Fibroblast of lung (primary cell): ENCODE measurements around the gene POLR2J3. TPM values are rescaled to one million over a fixed set of nuclear protein-coding genes. Genes with fewer than 3 reads are reported as not detected.
"Not testable (repeated sequence)": the region's sequence is repeated elsewhere in the genome, so short reads cannot be mapped to it uniquely, and the experiment has no call there.

ENCODE experiments used
- DNase-seq, 2 donors: peaks; one replicate each; pipeline versions ENCODE4 v3.0.0 to v3.0.0-alpha.2; 2010; ENCODE audit warnings: low read depth in 2 of 2
- H2AFZ ChIP-seq: 2 replicates; pipeline ENCODE4 v1.5.1; 2012; ENCODE audit warnings: low read length, control low read depth, inconsistent platforms
- H3K27ac ChIP-seq: 2 replicates; pipeline ENCODE4 v1.5.1; 2011; ENCODE audit warnings: low read length, control low read depth; ENCODE audit not compliant: insufficient read depth
- H3K27me3 ChIP-seq: 2 replicates; pipeline ENCODE4 v1.5.1; 2011; ENCODE audit warnings: mild to moderate bottlenecking, low read length; ENCODE audit not compliant: control insufficient read depth, insufficient read depth
- H3K36me3 ChIP-seq: 2 replicates; pipeline ENCODE4 v1.5.1; 2011; ENCODE audit warnings: low read length; ENCODE audit not compliant: control insufficient read depth, insufficient read depth
- H3K4me1 ChIP-seq: 2 replicates; pipeline ENCODE4 v1.5.1; 2011; ENCODE audit warnings: low read length; ENCODE audit not compliant: control insufficient read depth, insufficient read depth; ENCODE audit errors: extremely low read depth
- H3K4me2 ChIP-seq: 2 replicates; pipeline ENCODE4 v1.5.1; 2011; ENCODE audit warnings: low read length, control low read depth; ENCODE audit not compliant: insufficient read depth; ENCODE audit errors: extremely low read depth
- H3K4me3 ChIP-seq, 4 experiments: fragments of 200-600 bp in 1 of 4; sonication (generic) in 1 of 4; replicated peaks in 1 of 4; 2 replicates each; pipeline ENCODE4 v1.5.1; 2011 to 2016; ENCODE audit warnings: low read length in 4 of 4, low read depth in 3 of 4, mild to moderate bottlenecking in 3 of 4, control low read depth in 2 of 4, inconsistent platforms in 1 of 4, mixed read lengths in 1 of 4; ENCODE audit not compliant: insufficient read depth in 1 of 4; ENCODE audit errors: control extremely low read depth in 1 of 4
- H3K79me2 ChIP-seq: 2 replicates; pipeline ENCODE4 v1.5.1; 2012; ENCODE audit warnings: mild to moderate bottlenecking, low read length, inconsistent platforms; ENCODE audit not compliant: control insufficient read depth, insufficient read depth
- H3K9ac ChIP-seq: 2 replicates; pipeline ENCODE4 v1.5.1; 2011; ENCODE audit warnings: mild to moderate bottlenecking, low read length, control low read depth; ENCODE audit not compliant: insufficient read depth
- H3K9me3 ChIP-seq: 2 replicates; pipeline ENCODE4 v1.5.1; 2012; ENCODE audit warnings: low read depth, low read length; ENCODE audit not compliant: control insufficient read depth, insufficient read depth
- H4K20me1 ChIP-seq: 2 replicates; pipeline ENCODE4 v1.5.1; 2011; ENCODE audit warnings: low read length; ENCODE audit not compliant: control insufficient read depth, insufficient read depth; ENCODE audit errors: extremely low read depth
- polyA plus RNA-seq, 2 donors: library from polyadenylated mRNA; depleted of rRNA in 1 of 2; stranded (reverse) in 1 of 2; unstranded in 1 of 2; fragments of >200 nt; gene quantifications; 2 replicates each; pipeline ENCODE4 v1.2.1, GENCODE V29; 2011 to 2012; ENCODE audit warnings: missing spikeins in 1 of 2
- total RNA-seq: library from RNA; depleted of rRNA; stranded (reverse); fragments of >200 nt; gene quantifications from 2 replicates; pipeline ENCODE4 v1.2.1, GENCODE V29; 2014

POLR2J3 gene
- total and polyA plus RNA-seq, 2 donors (not counting 1 experiment from before 2014, with no cell fraction given) = 28.6 to 29.3 TPM

DNA sequence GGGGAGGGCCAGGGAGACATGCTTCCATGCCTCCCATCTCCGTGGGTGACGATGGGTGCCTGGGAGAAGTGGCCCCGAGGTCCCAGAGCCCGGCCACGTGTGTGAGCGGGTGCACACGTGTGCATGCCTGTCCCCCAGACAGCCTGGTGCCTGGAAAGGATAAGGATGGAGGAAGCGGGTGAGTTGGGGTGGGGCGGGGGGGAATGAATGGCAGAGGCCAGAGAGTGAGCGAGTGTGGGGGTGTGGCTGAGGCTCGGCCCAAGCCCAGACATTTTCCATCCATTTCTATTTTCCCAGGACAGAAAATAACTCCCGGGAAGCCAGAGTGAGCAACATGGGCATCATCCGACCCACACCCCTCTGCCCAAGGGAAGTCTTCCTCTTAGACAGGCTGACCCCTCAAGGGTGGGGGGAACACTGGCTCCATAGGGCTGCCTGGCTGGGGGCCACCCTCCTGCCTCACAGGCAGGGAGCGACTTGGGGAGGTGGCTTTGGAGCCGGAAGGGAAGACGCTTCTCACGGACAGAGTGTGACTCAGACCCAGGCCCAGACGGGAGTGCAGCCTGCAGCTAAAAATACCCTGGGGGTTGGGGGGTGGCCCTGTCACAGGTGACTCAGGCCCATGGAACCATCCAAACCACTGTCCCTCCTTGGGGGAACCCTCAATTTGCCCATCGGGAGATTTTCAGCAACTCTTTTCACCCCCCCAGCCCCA lies 32.2 kb upstream of the POLR2J3 start:
- H3K27ac ChIP-seq = not testable (repeated sequence)

DNA sequence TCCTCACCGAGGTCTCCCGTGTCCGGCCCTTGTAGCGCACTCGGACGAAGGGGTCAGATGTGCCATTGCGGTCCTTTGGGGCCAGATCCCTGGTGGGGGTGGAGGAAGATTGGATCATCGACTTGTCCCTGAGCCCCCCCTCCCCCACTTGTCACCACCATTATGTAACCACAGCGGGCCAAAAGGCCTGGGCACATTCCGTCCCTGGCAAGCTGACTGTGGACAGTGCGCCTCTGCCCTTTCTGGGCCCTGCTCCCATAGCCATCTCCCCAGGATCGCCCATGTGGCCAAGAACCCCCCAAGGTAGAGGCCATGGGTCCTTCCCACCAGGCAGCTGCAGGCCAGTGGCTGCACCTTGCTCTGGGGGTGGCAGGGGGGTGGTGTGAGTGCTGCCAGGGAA lies 29.9 kb upstream of the POLR2J3 start:
- not testable (repeated sequence) for H3K4me2 ChIP-seq, H3K9me3 ChIP-seq, DNase-seq, H4K20me1 ChIP-seq, H3K4me1 ChIP-seq, H3K27me3 ChIP-seq, H3K27ac ChIP-seq, H3K79me2 ChIP-seq, H3K4me3 ChIP-seq, H3K9ac ChIP-seq, H3K36me3 ChIP-seq, H2AFZ ChIP-seq

More for the DNA sequence above, 32.2 kb upstream of the POLR2J3 start:
- not testable (repeated sequence) for H3K4me3 ChIP-seq, H4K20me1 ChIP-seq, H3K27me3 ChIP-seq, H3K9ac ChIP-seq, H3K4me2 ChIP-seq, DNase-seq, H3K9me3 ChIP-seq, H3K79me2 ChIP-seq, H2AFZ ChIP-seq, H3K36me3 ChIP-seq, H3K4me1 ChIP-seq

DNA sequence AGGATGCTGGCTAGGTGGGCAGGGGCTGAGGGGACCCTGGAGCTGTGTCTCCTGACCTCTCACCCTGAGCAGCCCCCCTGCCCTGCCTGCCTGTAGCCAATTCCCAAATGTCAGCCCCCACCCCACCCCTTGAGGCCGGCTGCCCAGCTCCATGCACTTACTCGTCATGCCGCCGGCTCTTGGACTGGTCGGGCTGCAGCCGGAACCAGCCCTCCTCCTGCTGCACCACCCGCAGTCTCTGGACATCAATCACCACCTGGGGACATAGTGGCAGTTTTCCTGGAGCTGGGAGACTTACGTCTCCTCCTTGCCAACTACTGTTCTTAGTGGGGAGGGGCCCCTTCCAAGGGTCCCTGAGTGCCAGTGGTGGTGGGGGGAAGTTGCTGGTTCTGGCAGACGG lies 27.3 kb upstream of the POLR2J3 start:
- not testable (repeated sequence) for H3K36me3 ChIP-seq, H3K9me3 ChIP-seq, H3K79me2 ChIP-seq, H3K4me1 ChIP-seq, H3K4me3 ChIP-seq, DNase-seq, H3K4me2 ChIP-seq, H3K27me3 ChIP-seq, H4K20me1 ChIP-seq, H3K27ac ChIP-seq, H2AFZ ChIP-seq, H3K9ac ChIP-seq

DNA sequence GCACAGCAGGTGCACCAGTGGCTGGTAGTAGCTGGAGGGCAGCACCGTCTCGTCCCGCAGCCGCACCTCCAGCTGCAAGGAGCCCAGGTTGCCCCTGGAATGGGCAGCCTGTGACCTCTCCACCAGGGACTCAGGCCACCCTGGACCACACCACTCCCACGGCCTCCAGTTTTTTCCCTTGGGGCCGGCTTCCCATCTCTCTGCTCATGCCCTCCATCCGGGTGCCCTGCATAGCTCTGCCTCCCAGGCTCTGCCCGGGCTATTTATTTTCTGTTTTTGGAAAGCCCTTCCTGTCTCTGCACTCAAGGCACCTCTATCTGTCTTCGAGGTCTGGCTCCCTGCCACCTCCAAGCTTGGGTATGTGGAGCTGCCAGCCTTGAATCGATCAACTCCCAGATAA lies 23.7 kb upstream of the POLR2J3 start:
- H3K9ac ChIP-seq, H4K20me1 ChIP-seq, H3K27me3 ChIP-seq, H3K79me2 ChIP-seq, DNase-seq, H3K27ac ChIP-seq, H3K9me3 ChIP-seq, H3K4me1 ChIP-seq, H3K36me3 ChIP-seq, H2AFZ ChIP-seq, H3K4me2 ChIP-seq, H3K4me3 ChIP-seq: not testable (repeated sequence)

DNA sequence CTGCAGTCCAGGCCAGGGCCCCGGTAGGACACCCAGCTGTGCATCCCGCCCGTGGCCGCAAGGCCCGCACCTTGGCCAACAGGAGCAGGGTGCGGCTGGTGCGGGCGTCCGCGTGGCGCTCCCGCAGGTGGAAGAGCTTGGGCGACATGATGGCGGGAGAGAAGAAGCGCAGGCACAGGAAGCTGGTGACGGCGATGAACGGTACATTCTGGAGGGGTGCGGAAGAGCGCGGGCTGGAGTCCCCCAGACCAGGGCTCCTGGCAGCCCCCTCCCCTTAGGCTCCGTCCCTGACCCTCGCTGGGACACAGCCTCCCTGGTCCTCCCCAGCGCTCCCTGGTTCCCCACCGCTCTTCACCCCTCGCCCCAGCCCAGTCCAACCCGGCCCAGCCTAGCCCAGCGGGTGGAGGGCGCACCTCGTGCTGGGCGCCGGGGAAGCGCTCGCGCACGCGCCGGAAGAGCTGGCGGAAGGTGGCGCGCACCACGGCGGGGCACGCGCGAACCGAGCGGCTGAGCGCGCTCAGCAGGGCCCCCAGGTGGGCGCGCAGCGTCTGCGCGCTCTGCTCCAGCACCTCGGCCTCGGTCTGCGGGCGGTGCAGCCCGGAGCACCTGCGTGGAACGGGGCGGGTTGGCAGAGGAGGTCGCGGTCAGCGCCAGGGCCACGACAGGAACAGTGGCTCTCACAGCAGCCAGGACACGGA lies 21.4 kb upstream of the POLR2J3 start:
- not testable (repeated sequence) for H3K4me2 ChIP-seq, H3K27me3 ChIP-seq, H3K9me3 ChIP-seq, H3K27ac ChIP-seq, H3K4me3 ChIP-seq, DNase-seq, H3K4me1 ChIP-seq, H3K36me3 ChIP-seq, H2AFZ ChIP-seq, H3K9ac ChIP-seq, H4K20me1 ChIP-seq, H3K79me2 ChIP-seq

DNA sequence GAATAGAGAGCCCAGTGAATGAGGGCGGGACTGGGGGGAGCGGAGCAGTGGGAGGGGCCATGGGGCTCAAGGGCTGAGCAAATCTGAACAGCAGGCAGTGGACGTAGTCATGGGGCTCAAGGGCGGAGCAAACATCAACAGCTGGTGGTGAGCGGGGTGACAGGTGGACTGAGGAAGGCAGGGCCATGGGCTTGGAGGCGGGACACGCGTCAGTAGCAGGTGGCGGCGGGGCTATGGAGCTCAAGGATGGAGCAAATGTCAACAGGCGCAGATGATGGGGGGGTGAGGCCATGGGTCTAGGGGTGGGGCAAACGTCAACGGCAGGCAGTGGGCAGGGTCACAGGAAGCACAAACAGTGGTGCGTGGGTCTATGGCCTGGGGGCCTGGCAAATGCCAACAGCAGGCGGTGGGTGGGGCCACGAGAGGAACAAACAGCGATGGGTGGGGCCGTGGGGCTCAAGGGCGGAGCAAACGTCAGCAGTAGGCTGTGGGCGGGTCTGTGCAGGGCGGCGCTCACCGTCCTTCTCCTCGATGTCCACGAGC lies 20.2 kb upstream of the POLR2J3 start:
- not testable (repeated sequence) for H3K4me3 ChIP-seq

More for the DNA sequence above, 20.2 kb upstream of the POLR2J3 start:
- not testable (repeated sequence) for H3K4me2 ChIP-seq, H2AFZ ChIP-seq, H3K9me3 ChIP-seq, H3K27ac ChIP-seq, H4K20me1 ChIP-seq, H3K9ac ChIP-seq, DNase-seq, H3K27me3 ChIP-seq, H3K4me1 ChIP-seq, H3K36me3 ChIP-seq, H3K79me2 ChIP-seq
